Measurements from ENCODE around the gene POU2F2.
A peak's percentile ranks its signal among the peaks of the same experiment; 100 is the strongest.
"Not testable (repeated sequence)": the region's sequence is repeated elsewhere in the genome, so short reads cannot be mapped to it uniquely, and the experiment has no call there.

POU2F2 gene

GRCh38 chr19:42113641-42114348 is 18.5 kb downstream of the POU2F2 start:
- in situ Hi-C loops (cut with HindIII; ENCODE audit: low pct_ligation_motif_present, low pct_unique_long_range_greater_than_20kb, low sequenced_read_pairs): no loop called here
- DNase-seq: peak; percentile 87

GRCh38 chr19:42111811-42112210 is 20.4 kb downstream of the POU2F2 start:
- in situ Hi-C loops (cut with HindIII; ENCODE audit: low pct_ligation_motif_present, low pct_unique_long_range_greater_than_20kb, low sequenced_read_pairs): no loop called here
- DNase-seq: no peak

GRCh38 chr19:42111384-42111783 is 20.9 kb downstream of the POU2F2 start:
- DNase-seq: no peak
- in situ Hi-C loops (cut with HindIII; ENCODE audit: low pct_ligation_motif_present, low pct_unique_long_range_greater_than_20kb, low sequenced_read_pairs): no loop called here

GRCh38 chr19:42110658-42111057 is 21.6 kb downstream of the POU2F2 start:
- in situ Hi-C loops (cut with HindIII; ENCODE audit: low pct_ligation_motif_present, low pct_unique_long_range_greater_than_20kb, low sequenced_read_pairs): no loop called here
- no peak for DNase-seq

- DNase-seq: no peak
- in situ Hi-C loops (cut with HindIII; ENCODE audit: low pct_ligation_motif_present, low pct_unique_long_range_greater_than_20kb, low sequenced_read_pairs): no loop called here
Observed at GRCh38 chr19:42109896-42110295, 22.4 kb downstream of the POU2F2 start.

- in situ Hi-C loops (cut with HindIII; ENCODE audit: low pct_ligation_motif_present, low pct_unique_long_range_greater_than_20kb, low sequenced_read_pairs): no loop called here
- DNase-seq: peak; percentile 81
Observed at GRCh38 chr19:42108527-42109389, 23.5 kb downstream of the POU2F2 start.

GRCh38 chr19:42105368-42105767 is 26.9 kb downstream of the POU2F2 start:
- in situ Hi-C loops (cut with HindIII; ENCODE audit: low pct_ligation_motif_present, low pct_unique_long_range_greater_than_20kb, low sequenced_read_pairs): no loop called here

GRCh38 chr19:42102877-42103276 is 29.4 kb downstream of the POU2F2 start:
- in situ Hi-C loops (cut with HindIII; ENCODE audit: low pct_ligation_motif_present, low pct_unique_long_range_greater_than_20kb, low sequenced_read_pairs): no loop called here
- DNase-seq: no peak

More at GRCh38 chr19:42105368-42105767, 26.9 kb downstream of the POU2F2 start:
- DNase-seq: no peak

- DNase-seq; in situ Hi-C loops (cut with HindIII; ENCODE audit: low pct_ligation_motif_present, low pct_unique_long_range_greater_than_20kb, low sequenced_read_pairs): not testable (repeated sequence)
Observed at GRCh38 chr19:42100241-42100640, 32.0 kb downstream of the POU2F2 start.

- no peak for DNase-seq
- in situ Hi-C loops (cut with HindIII; ENCODE audit: low pct_ligation_motif_present, low pct_unique_long_range_greater_than_20kb, low sequenced_read_pairs): no loop called here
Observed at GRCh38 chr19:42099336-42099925, 32.8 kb downstream of the POU2F2 start.

GRCh38 chr19:42098781-42099180 is 33.5 kb downstream of the POU2F2 start:
- DNase-seq: no peak
- in situ Hi-C loops (cut with HindIII; ENCODE audit: low pct_ligation_motif_present, low pct_unique_long_range_greater_than_20kb, low sequenced_read_pairs): no loop called here

GRCh38 chr19:42097461-42097860 is 34.8 kb downstream of the POU2F2 start:
- DNase-seq: no peak
- in situ Hi-C loops (cut with HindIII; ENCODE audit: low pct_ligation_motif_present, low pct_unique_long_range_greater_than_20kb, low sequenced_read_pairs): no loop called here

- in situ Hi-C loops (cut with HindIII; ENCODE audit: low pct_ligation_motif_present, low pct_unique_long_range_greater_than_20kb, low sequenced_read_pairs): no loop called here
- no peak for DNase-seq
Observed at GRCh38 chr19:42096255-42096837, 35.9 kb downstream of the POU2F2 start.

GRCh38 chr19:42095814-42096230 is 36.4 kb downstream of the POU2F2 start:
- no peak for DNase-seq

GRCh38 chr19:42095142-42095813 is 37.0 kb downstream of the POU2F2 start:
- in situ Hi-C loops (cut with HindIII; ENCODE audit: low pct_ligation_motif_present, low pct_unique_long_range_greater_than_20kb, low sequenced_read_pairs): no loop called here
- DNase-seq: no peak

More at GRCh38 chr19:42095814-42096230, 36.4 kb downstream of the POU2F2 start:
- in situ Hi-C loops (cut with HindIII; ENCODE audit: low pct_ligation_motif_present, low pct_unique_long_range_greater_than_20kb, low sequenced_read_pairs): no loop called here

GRCh38 chr19:42093926-42094325 is 38.3 kb downstream of the POU2F2 start:
- no peak for DNase-seq
- in situ Hi-C loops (cut with HindIII; ENCODE audit: low pct_ligation_motif_present, low pct_unique_long_range_greater_than_20kb, low sequenced_read_pairs): no loop called here

GRCh38 chr19:42093505-42093904 is 38.7 kb downstream of the POU2F2 start:
- DNase-seq: no peak
- in situ Hi-C loops (cut with HindIII; ENCODE audit: low pct_ligation_motif_present, low pct_unique_long_range_greater_than_20kb, low sequenced_read_pairs): no loop called here

GRCh38 chr19:42092350-42092749 is 39.9 kb downstream of the POU2F2 start:
- in situ Hi-C loops (cut with HindIII; ENCODE audit: low pct_ligation_motif_present, low pct_unique_long_range_greater_than_20kb, low sequenced_read_pairs): no loop called here
- DNase-seq: peak; percentile 39
